GM21619 (cell line): Measurements from ENCODE around the gene PCDHGA1.
A peak's percentile ranks its signal among the peaks of the same experiment; 100 is the strongest.

Experiments
- ATAC-seq: cut with Tn5 transposase; IDR thresholded peaks from one replicate; pipeline ENCODE4 v1.9.1; 2021; ENCODE audit not compliant: unreplicated experiment

PCDHGA1 gene

GRCh38 chr5:141528291-141528984, 198.1 kb downstream of the PCDHGA1 start:
- ATAC-seq: no peak

- ATAC-seq: peak; percentile 54
These were observed 198.7 kb downstream of the PCDHGA1 start for GRCh38 chr5:141529002-141529401.

GRCh38 chr5:141529873-141530272, 199.6 kb downstream of the PCDHGA1 start:
- ATAC-seq: no peak

- no peak for ATAC-seq
These were observed 202.4 kb downstream of the PCDHGA1 start for GRCh38 chr5:141532726-141533125.

GRCh38 chr5:141533897-141534296, 203.6 kb downstream of the PCDHGA1 start:
- no peak for ATAC-seq

GRCh38 chr5:141534492-141535213, 204.3 kb downstream of the PCDHGA1 start:
- ATAC-seq: no peak

- ATAC-seq: no peak
These were observed 212.7 kb downstream of the PCDHGA1 start for GRCh38 chr5:141543053-141543452.

GRCh38 chr5:141547488-141547887, 217.2 kb downstream of the PCDHGA1 start:
- no peak for ATAC-seq

- ATAC-seq: no peak
These were observed 217.6 kb downstream of the PCDHGA1 start for GRCh38 chr5:141547921-141548320.

- ATAC-seq: peak; percentile 85
These were observed 227.4 kb downstream of the PCDHGA1 start for GRCh38 chr5:141557681-141558136.

GRCh38 chr5:141558150-141558549, 227.8 kb downstream of the PCDHGA1 start:
- peak; percentile 24 for ATAC-seq

- no peak for ATAC-seq
These were observed 229.1 kb downstream of the PCDHGA1 start for GRCh38 chr5:141559461-141559860.

- no peak for ATAC-seq
These were observed 229.8 kb downstream of the PCDHGA1 start for GRCh38 chr5:141560151-141560550.

- no peak for ATAC-seq
These were observed 230.6 kb downstream of the PCDHGA1 start for GRCh38 chr5:141560725-141561483.
